HG03159 (cell line): ENCODE data around the gene RCHY1.
A peak's percentile ranks its signal among the peaks of the same experiment; 100 is the strongest.
"Not testable (repeated sequence)": the region's sequence is repeated elsewhere in the genome, so short reads cannot be mapped to it uniquely, and the experiment has no call there.

Experiments used
- ATAC-seq: cut with Tn5 transposase; IDR thresholded peaks from one replicate; pipeline ENCODE4 v1.9.1; 2021; ENCODE audit warnings: mild to moderate bottlenecking, moderate library complexity; ENCODE audit not compliant: unreplicated experiment

The RCHY1 gene

GRCh38 chr4:75516144-75516543 lies 1.9 kb upstream of the RCHY1 start:
- ATAC-seq, result no peak

GRCh38 chr4:75514949-75515612 lies 878 bp upstream of the RCHY1 start:
- peak; percentile 2 for ATAC-seq

DNA sequence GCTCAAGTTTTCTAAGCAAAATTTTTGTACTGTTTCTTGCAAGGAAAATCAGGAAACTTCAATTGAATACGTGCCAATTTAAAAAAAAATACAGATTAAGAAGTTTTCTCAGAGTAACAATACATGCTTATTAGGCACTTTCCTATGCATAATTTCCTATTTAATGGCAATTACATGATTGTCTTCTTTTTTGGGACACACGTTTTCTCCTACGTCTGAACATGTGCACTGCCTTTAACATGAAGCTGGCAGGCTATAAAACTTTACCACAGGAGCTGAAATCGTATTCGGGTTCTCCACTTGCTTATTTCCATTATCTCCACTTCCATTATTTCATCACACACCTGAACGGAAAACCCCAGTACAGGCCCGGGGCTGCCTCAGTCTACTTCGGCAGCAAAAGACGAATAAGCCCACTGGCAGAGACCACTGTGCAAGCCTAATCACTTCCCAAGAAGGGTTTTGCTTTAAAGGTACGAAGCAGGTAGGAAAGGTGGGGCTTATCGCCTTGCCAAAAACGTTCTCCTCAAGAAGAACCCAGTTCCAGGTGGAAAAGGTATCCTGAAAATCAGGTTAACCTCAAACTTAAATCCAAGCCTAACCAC lies 575 bp downstream of the RCHY1 start:
- ATAC-seq, result no peak

- no peak for ATAC-seq
Observed at GRCh38 chr4:75512386-75513211, 1.6 kb downstream of the RCHY1 start.

DNA sequence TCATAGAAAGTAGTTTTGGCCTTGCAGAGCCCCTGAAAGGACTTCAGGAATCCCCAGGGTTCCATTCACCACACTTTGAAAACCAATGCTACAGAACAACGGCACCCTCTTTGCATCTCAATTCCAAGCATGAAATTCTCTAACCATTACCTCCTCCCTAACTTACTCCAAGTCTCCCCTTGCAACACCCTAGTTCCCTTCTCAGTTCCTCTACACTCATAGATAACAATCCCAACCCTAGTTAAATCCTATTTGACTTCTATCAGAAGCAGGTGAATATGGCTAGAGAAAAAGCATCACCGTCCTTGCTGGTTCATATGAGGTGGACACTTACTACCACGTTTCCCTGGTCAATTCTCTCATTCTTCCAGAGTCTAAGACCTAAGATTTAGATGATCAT lies 2.4 kb downstream of the RCHY1 start:
- ATAC-seq, result no peak

GRCh38 chr4:75509592-75509991 lies 4.6 kb downstream of the RCHY1 start:
- not testable (repeated sequence) for ATAC-seq

GRCh38 chr4:75505630-75506029 lies 8.6 kb downstream of the RCHY1 start:
- no peak for ATAC-seq

GRCh38 chr4:75502671-75503070 lies 11.5 kb downstream of the RCHY1 start:
- ATAC-seq, result no peak

GRCh38 chr4:75499900-75500299 lies 14.3 kb downstream of the RCHY1 start:
- ATAC-seq, result no peak

GRCh38 chr4:75498041-75498440 lies 16.2 kb downstream of the RCHY1 start:
- no peak for ATAC-seq

- ATAC-seq, result no peak
Observed at GRCh38 chr4:75497133-75497532, 17.1 kb downstream of the RCHY1 start.

- ATAC-seq, result no peak
Observed at GRCh38 chr4:75496406-75496805, 17.8 kb downstream of the RCHY1 start.

GRCh38 chr4:75495476-75495875 lies 18.7 kb downstream of the RCHY1 start:
- no peak for ATAC-seq

GRCh38 chr4:75494563-75494962 lies 19.6 kb downstream of the RCHY1 start:
- no peak for ATAC-seq

DNA sequence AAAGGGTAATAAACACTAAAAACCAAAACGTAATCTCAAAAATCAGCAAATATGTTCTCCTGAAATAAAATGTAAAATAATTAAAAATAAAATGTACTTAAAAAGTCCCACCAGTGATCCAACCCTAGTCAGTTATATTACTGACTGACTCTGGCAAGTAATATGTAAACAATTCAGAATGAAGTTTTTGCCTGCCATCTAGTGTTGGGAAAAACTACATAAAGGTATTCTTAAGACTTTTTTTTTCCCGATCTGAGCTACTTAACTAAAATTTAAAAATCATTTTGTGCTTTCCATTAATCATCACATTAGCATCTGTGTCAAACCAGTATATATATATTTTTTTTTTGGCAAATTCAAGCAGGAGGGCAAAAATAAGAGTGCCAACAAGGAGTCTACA lies 24.0 kb downstream of the RCHY1 start:
- no peak for ATAC-seq

- no peak for ATAC-seq
Observed at GRCh38 chr4:75484190-75484589, 30.0 kb downstream of the RCHY1 start.

GRCh38 chr4:75477201-75477600 lies 37.0 kb downstream of the RCHY1 start:
- ATAC-seq, result no peak

GRCh38 chr4:75470738-75471137 lies 43.5 kb downstream of the RCHY1 start:
- no peak for ATAC-seq

- ATAC-seq, result no peak
Observed at GRCh38 chr4:75469896-75470295, 44.3 kb downstream of the RCHY1 start.

DNA sequence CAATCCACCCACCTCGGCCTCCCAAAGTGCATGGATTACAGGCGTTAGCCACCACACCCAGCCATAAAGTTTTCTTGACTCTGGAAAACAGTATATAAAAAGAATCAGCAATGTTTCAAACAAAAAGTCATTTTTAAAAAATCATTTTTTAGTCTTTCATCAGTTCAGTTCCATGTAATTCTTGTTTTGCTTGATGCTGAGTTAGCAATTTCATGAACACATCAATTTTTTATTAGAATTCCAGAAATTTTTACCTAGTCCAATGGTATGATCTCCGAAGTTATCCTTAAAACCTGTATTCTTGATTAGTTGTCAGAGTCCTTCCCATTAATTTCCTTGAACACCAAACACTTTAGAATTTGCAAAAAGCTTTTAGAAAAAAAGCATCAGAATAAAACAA lies 56.8 kb downstream of the RCHY1 start:
- no peak for ATAC-seq

DNA sequence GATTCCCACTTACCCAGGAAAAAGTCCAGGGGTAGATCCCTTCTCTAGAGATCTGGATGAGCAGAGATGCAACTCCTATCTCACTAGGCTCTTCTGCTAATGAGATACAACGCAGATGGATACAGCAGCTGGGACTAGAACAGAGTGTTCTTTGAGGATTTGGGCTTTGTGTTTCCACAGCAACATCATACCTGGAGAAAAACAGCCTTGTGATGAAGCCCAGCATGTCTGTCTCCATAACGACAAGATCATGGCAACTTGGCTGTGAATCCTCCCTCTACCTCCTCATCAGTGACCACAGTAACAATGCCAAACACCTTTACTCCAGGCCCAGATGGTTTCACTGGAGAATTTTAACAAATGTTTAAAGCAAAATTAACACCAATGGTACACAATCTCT lies 80.1 kb downstream of the RCHY1 start:
- no peak for ATAC-seq

DNA sequence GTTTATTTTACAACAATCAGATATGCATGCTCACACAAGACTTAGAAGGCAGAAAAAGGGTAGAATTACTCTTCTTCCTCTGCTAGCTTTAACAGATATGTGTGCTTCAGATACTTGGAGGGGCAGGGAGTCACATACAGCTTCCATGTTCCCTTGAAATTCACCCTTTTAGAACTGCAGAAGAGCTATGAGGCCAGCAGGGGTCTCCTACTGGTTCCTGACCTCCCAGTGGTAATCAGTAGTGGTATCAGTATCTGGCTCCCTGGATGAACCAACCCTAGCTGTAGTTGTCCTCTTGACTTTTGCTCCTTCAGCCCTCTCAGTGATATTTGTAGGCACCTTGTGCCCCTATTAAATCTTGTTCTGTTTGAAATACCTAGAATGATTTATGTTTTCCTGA lies 81.5 kb downstream of the RCHY1 start:
- ATAC-seq, result peak; percentile 66
